Limb (tissue), 2 donors: Measurements from ENCODE around the gene PIP4K2B.
A peak's percentile ranks its signal among the peaks of the same experiment; 100 is the strongest.
"Not testable (repeated sequence)": the region's sequence is repeated elsewhere in the genome, so short reads cannot be mapped to it uniquely, and the experiment has no call there.

Source experiments
- DNase-seq, 2 donors: peaks; one replicate each; pipeline ENCODE4 v3.0.0-alpha.2; 2016; ENCODE audit errors: extremely low spot score in 2 of 2

PIP4K2B gene

DNA sequence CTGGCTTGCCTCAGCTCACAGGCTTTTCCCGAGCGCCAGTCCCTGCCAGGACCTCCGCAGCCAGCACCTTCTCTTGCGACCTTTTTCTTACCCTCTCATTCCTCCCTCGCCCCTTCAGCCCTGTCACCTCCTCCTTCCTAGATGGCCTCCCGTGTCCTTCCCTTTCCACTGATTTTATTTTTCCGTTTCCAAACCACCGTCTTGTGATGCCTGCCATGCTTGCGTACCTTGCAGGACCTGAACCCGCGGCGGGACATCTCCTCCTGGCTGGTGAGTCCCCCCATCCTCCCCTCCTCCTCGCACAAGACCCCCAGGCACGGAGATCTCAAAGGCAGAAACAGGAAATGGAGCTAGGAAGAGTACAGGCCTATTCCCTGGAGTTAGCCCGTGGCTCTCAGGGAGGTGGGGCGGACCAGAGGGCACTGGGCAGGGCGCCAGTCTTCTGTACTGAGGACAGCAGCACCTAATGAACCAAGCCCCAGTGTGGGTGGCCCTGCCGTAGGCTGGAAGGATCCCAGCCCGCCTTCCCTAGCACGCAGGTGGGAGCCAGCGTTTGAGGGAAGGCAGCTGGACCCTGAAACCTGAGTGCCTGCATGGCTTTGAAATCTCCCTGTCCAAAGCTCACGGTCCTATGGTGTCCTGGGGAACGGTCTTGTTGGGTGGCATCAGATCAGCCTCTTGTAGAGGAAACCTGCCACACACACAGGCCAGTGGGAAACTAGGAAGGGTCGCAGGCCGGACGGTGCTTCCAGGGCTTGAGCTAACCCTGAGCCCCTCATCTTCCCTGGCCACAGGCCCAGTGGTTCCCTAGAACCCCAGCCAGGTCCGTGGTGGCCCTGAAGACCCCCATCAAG, 68.6 kb downstream of the PIP4K2B start:
- no peak for DNase-seq

DNA sequence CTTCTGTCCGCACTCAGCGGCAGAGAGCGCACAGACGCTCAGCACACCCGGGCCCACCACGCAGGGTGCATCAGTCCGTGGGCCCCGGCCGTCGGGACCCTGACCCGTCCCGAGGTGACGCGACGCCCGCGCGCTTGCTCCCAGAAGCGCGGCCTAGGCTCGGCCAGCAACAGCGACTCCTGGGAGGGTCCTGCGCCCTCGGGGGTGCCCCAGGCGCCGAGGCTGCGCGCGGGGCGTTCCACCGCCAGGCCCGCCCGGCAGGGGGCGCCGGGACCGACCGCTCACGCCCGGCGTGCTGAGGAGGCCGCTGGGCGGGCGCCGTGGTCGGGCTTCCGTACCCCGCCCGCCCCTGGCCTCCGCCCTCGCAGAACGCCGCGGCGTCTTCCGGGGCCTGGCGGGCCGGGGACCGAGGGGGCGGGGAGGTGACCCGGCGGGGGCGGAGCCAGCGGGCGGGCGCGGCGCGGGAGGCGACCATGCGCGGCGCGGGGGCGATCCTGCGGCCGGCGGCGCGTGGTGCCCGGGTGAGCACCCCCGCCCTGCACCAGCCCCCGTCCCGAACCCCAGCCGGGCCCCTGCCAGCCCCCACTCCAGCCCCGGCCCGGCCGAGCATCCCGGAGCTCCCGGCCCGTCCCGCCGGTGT, 69.3 kb downstream of the PIP4K2B start, which contains the start of gene CISD3:
Gene CISD3, plus strand, starts transcription at position 456 of the 640 bp plus-strand sequence. Its CDS starts 18 bp downstream, at position 474.
- peak; percentile 83 to 87 for DNase-seq

DNA sequence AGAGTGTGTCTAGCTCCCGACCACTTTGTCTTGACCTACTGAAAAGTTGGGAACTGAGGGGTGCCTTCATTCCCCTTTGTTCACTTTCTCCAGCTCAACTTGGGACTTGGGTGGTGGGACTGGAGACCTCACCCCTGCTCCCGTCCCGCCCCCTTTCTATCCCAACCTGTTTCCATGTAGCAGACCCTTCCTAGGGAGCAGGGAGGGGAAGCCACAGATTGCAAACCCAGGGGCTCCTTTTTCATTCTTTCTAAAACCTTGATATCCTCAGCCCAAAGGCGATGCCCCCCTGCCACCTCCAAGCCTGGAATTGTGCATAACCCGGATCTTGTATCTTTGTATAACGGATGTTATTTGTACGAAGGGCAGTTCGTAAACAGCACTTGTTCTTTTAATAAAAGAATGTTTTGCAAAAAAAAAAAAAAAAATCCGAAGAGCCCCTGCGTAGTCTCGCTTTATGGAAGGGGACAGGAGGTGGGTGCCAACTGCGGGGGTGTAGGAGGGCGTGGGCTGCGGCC, 69.9 kb downstream of the PIP4K2B start:
- no peak for DNase-seq

DNA sequence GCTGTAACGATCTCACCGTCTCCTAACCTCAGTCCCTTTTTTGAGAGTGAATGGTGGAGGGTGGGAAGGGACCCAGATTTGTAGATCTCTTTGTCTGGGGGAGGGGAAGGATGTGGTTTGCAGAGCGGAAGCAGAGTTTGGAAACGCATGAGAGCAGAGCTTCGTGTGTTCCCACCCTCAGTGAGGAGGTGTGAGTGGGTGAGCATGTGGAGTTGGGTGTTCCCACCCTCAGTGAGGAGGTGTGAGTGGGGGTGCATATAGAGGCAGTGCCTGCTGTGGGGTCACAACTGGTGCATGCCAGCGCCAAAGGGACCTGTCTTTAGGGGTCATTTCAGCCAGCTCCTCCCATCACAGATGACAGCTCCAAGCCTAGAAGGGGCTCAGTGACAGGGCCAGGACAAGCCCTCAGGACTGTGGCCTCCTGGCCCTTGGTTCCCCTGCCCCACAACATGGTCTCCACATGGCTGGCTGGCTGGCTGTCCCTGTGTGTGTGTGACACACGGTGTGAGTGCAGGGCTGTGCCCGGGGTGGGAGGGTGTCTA, 71.0 kb downstream of the PIP4K2B start:
- DNase-seq, result no peak

DNA sequence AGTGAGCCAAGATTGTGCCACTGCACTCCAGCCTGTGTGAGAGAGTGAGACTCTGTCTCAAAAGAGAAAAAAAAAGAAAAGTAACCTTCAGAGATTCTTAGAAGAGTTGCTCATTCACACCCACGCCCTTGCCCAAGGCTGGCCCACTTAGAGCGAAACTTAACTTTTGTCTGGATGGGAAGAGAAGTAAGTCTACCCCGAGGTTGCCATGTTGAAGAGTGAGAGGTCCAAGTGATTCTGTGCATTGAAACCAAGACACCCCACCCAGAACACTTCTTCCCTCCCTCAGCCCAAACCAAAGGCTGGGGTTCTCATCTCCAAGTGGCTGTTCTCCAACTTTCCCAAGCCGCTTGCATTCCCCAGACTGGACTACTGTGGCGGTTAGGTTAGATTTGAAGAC, 71.6 kb downstream of the PIP4K2B start:
- no peak for DNase-seq

DNA sequence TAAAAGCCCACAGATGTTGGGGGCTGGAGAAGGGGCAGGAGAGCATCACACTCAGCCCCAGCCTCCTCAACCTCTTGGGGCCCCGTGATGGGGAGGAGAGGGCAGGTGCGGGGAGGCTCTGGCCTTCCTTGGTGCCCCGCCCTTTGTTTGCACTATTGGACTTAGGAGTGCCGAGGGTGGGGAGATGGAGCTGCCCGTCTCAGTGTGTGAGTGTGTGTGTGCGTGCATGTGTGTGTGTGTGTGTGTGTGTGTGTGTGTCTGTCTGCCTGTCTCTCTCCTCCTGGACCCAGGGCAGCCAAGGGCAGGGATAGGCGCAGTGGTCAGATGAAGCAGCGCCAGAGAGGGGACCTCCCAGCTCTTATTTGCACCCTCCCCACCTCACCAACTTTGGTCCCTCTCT, 73.2 kb downstream of the PIP4K2B start:
- DNase-seq, result not testable (repeated sequence)

DNA sequence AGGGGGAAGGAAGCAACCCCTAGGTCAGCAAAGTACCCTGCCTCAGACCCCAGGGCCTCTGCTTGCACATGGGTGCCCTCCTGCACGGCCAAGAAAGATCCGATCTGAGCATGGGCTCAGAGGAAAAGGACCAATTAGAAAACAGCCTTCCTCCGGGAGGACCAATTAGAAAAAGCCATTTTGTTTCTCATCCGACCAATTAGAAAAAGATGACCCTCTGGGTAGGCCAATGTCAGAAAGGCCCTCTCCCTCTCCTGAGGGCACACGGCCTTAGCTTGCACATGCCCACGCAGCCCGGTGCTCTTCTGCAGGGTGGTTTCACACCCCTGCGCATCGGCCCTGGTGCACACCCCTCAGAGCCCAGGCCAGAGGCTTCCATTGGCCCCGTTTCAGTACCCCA, 74.3 kb downstream of the PIP4K2B start:
- DNase-seq, result no peak

DNA sequence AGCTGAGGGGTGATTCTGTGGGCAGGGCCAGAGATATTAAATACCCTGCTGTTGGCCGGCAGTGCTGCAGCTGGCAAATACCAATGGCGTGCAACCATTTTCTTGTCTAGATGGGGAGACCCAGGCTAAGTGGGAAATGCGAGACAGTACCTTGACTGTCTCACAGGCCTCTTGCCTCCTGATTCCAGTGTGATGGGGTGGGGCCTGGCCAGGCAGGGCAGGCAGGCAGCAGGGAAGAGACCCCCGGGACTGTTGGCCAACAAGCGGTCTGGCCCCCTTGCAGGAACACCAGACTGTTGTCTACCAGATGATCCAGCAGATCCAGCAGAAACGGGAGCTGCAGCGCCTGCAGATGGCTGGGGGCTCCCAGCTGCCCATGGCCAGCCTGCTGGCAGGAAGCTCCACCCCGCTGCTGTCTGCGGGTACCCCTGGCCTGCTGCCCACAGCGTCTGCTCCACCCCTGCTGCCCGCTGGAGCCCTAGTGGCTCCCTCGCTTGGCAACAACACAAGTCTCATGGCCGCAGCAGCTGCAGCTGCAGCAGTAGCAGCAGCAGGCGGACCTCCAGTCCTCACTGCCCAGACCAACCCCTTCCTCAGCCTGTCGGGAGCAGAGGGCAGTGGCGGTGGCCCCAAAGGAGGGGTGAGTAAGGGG, 74.9 kb downstream of the PIP4K2B start:
- peak; percentile 66 to 81 for DNase-seq

DNA sequence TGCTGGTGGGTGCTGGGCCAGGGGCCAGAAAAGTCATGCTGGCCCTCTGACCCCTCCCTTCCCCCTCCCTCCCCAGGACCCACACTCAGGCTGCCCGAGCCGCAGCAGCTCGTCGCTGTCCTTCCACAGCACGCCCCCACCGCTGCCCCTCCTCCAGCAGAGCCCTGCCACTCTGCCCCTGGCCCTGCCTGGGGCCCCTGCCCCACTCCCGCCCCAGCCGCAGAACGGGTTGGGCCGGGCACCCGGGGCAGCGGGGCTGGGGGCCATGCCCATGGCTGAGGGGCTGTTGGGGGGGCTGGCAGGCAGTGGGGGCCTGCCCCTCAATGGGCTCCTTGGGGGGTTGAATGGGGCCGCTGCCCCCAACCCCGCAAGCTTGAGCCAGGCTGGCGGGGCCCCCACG, 77.6 kb downstream of the PIP4K2B start:
- DNase-seq, result no peak

DNA sequence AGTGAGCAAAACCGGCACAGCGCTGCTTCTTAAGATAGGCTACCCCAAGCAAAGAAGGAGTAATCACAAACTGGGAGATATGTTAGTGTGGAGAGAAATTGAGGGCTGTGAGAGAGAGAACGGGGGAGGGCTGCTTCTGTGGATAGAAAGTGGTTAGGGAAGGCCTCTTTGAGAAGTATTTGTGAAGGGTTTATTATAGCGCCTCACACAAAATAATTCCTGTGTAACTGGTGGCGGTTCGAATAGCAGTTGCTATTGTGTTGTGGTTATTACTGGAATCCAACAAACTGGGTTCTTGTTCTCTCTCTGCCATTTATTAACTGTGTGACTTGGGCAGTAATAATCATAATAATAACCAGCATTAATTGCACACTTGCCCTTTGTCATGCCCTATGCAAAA, 78.4 kb downstream of the PIP4K2B start:
- DNase-seq, result no peak

DNA sequence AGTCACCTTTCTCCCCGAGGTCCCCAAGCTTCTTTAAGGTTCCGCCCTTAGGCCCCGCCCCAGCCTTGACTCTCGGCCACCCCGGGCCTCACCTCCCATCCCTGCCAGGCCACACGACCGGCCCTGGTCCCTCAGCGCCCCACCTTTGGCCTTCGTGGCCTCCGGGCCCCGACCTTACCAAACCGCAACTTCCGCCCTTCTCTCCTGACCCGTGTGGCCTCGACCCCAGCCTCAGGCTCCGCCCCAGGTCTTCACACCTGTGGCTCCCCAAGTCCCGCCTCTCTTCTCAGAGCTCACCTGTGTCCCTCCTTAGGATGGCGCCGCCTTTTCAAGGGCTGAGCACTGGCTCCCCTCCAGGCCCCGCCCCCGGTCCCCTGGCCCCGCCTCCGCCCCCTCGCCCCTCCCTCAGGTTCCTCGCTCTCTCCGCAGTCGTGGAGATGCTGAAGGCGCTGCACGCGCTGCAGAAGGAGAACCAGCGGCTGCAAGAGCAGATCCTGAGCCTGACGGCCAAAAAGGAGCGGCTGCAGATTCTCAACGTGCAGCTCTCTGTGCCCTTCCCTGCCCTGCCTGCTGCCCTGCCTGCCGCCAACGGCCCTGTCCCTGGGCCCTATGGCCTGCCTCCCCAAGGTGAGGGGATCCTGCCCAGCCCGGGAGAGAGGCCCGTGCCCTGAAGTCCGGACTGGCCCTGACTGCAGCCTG, 79.3 kb downstream of the PIP4K2B start:
- no peak for DNase-seq

DNA sequence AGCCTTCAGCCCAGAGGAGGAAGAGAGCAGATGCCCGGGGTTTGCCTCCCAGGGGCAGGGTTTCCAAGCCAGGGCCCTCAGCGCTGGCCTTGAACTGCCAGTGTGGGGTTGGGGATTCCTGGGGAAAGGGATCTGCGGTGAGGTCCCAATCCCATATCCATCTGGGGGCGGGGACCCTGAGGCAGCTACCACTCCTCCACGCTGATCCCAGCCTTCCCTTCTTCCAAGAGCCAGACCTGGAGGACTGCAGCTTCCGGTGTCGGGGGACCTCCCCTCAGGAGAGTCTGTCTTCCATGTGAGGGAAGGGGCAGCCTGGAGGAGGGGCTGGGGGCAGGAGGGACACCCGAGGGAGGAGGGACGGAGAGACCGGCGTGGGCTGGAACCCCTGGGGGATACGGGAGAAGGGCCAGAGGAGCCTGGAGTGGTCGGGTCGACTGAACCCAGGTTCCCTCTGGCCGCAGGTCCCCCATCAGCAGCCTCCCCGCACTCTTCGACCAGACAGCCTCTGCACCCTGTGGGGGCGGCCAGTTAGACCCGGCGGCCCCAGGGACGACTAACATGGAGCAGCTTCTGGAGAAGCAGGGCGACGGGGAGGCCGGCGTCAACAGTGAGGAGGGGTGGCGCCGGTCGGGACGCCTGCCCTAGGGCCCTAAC, 79.9 kb downstream of the PIP4K2B start:
- no peak for DNase-seq

DNA sequence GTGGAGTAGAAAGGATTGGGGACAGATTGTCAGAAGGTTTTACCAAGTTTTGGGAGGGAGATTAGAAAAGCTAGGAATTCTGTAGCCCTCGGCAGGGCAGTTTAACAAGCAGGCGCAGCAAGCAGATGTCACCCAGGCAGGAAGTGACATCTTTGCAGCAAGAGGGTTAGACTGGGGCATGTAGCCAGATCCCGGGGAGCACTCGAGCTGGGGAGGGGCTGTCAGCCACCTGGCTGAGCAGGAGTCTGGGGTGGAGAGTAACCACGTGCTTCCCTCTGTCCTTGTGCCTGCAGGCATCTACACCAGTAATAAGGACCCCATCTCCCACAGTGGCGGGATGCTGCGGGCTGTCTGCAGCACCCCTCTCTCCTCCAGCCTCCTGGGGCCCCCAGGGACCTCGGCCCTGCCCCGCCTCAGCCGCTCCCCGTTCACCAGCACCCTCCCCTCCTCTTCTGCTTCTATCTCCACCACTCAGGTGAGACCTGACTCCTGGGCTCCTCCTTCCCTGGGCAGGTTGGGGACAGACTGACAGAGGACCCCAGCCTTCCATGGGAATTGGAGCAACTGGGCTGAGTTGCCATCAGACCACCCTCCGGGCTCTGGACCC, 82.1 kb downstream of the PIP4K2B start:
- DNase-seq, result no peak

DNA sequence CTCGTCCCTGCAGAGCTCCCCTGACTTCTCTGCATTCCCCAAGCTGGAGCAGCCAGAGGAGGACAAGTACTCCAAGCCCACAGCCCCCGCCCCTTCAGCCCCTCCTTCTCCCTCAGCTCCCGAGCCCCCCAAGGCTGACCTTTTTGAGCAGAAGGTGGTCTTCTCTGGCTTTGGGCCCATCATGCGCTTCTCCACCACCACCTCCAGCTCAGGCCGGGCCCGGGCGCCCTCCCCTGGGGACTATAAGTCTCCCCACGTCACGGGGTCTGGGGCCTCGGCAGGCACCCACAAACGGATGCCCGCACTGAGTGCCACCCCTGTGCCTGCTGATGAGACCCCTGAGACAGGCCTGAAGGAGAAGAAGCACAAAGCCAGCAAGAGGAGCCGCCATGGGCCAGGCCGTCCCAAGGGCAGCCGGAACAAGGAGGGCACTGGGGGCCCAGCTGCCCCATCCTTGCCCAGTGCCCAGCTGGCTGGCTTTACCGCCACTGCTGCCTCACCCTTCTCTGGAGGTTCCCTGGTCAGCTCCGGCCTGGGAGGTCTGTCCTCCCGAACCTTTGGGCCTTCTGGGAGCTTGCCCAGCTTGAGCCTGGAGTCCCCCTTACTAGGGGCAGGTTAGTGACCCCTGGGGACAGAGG, 82.9 kb downstream of the PIP4K2B start:
- no peak for DNase-seq
